AG04450 (cell line): Measurements from ENCODE around the gene GAST. TPM values are rescaled to one million over a fixed set of nuclear protein-coding genes. Genes with fewer than 3 reads are reported as not detected.

Experiments used
- CTCF ChIA-PET: fragments of 300-600, 350-600 bp; formaldehyde crosslinking; extraction: SDS; loops from one replicate; lab custom pipeline; 2022; ENCODE audit warnings: antibody characterized with exemption, inconsistent platforms; lab: Charles Lee
- POLR2A ChIA-PET: fragments of 350-600 bp; formaldehyde crosslinking; extraction: SDS; loops from one replicate; lab custom pipeline; 2021; ENCODE audit warnings: antibody characterized with exemption, inconsistent platforms; lab: Yijun Ruan, JAX
- DNase-seq: peaks from one replicate; pipeline ENCODE4 v3.0.0-alpha.2; 2011; ENCODE audit warnings: low read depth, low spot score
- H3K27ac ChIP-seq: one replicate; pipeline ENCODE4 v1.5.1; 2012; ENCODE audit warnings: low read depth, low read length, control low read depth
- H3K27me3 ChIP-seq: one replicate; pipeline ENCODE4 v1.6.0; 2012; ENCODE audit warnings: low read length; ENCODE audit not compliant: control insufficient read depth, insufficient read depth
- H3K4me3 ChIP-seq: 2 replicates; pipeline ENCODE4 v1.5.1; 2011; ENCODE audit warnings: mild to moderate bottlenecking, low read depth, low read length, control low read depth
- H3K9me3 ChIP-seq: 2 replicates; pipeline ENCODE4 v1.5.1; 2012; ENCODE audit warnings: low read length; ENCODE audit not compliant: control insufficient read depth, insufficient read depth
- CTCF ChIP-seq: IDR thresholded peaks from 2 replicates; pipeline ENCODE4 v1.5.1; 2011; ENCODE audit warnings: low read depth, low read length, control low read depth, inconsistent platforms
- polyA plus RNA-seq: library from polyadenylated mRNA; depleted of rRNA; stranded (reverse); fragments of >200 nt; gene quantifications from 2 replicates; pipeline ENCODE4 v1.2.3, GENCODE V29; 2011

GAST gene
- polyA plus RNA-seq, 1 experiment = not detected

- Histone ChIP-seq H3K27me3 (peaks cover 72% of the 10 kb centered on the region), H3K9me3 (no peaks in the 10 kb centered on the region; the same call in 1 of the 2 replicates), H3K27ac (no peak overlapping the region), H3K4me3 (no peak overlapping the region)
- CTCF ChIA-PET = interaction anchor here (4.9 kb wide), 1 partner anchor 68 kb away, joined by 81 read pairs; no protein-coding TSS in a partner anchor
- no peak for TF ChIP-seq CTCF
- DNase-seq = no peak
- POLR2A ChIA-PET = interaction anchor here (1.0 to 1.6 kb wide), 3 partner anchors 44 to 131 kb away, joined by 3 to 6 read pairs (median 3); partner anchors contain the start of gene KLHL11
Measured at GRCh38 chr17:41733348-41734138, 21.4 kb downstream of the GAST start.

- H3K4me3 ChIP-seq = peak within 1 kb of the TSS; percentile 48
- peaks cover 72% of the 10 kb centered on the region for H3K27me3 ChIP-seq
- ChIA-PET CTCF (interaction anchor here (4.9 kb wide), 1 partner anchor 67 kb away, joined by 81 read pairs; no protein-coding TSS in a partner anchor), POLR2A (interaction anchor here (1.0 to 1.6 kb wide), 3 partner anchors 43 to 130 kb away, joined by 3 to 6 read pairs (median 3); partner anchors contain the start of gene KLHL11)
- H3K9me3 ChIP-seq = no peaks in the 10 kb centered on the region; the same call in 1 of the 2 replicates
- DNase-seq = no peak
- no peak within 1 kb of the TSS for H3K27ac ChIP-seq
- no peak for TF ChIP-seq CTCF
Measured at GRCh38 chr17:41734139-41734948, 22.2 kb downstream of the GAST start, which contains the start of gene HAP1. HAP1 (minus strand) TSS chr17:41734643; CDS start chr17:41734634, 9 bp downstream.

GRCh38 chr17:41734949-41735313 is 22.8 kb downstream of the GAST start:
- ChIA-PET CTCF (interaction anchor here (4.9 kb wide), 1 partner anchor 67 kb away, joined by 81 read pairs; no protein-coding TSS in a partner anchor), POLR2A (interaction anchor here (1.1 to 1.6 kb wide), 2 partner anchors 43 to 45 kb away, joined by 3 to 6 read pairs; no protein-coding TSS in a partner anchor)
- no peak for DNase-seq
- no peak for TF ChIP-seq CTCF
- Histone ChIP-seq H3K9me3 (no peaks in the 10 kb centered on the region; the same call in 1 of the 2 replicates), H3K4me3 (peak overlapping the region; percentile 48), H3K27ac (no peak overlapping the region), H3K27me3 (peaks cover 72% of the 10 kb centered on the region)

GRCh38 chr17:41735744-41736143 is 23.6 kb downstream of the GAST start:
- no peak for DNase-seq
- no peaks in the 10 kb centered on the region; the same call in 1 of the 2 replicates for H3K9me3 ChIP-seq
- no peak overlapping the region for H3K4me3 ChIP-seq
- ChIA-PET POLR2A (interaction anchor here (0.7 kb wide), 1 partner anchor 42 kb away, joined by 8 read pairs; no protein-coding TSS in a partner anchor), CTCF (interaction anchor here (4.9 kb wide), 1 partner anchor 66 kb away, joined by 81 read pairs; no protein-coding TSS in a partner anchor)
- peaks cover 64% of the 10 kb centered on the region for H3K27me3 ChIP-seq
- no peak for TF ChIP-seq CTCF
- no peak overlapping the region for H3K27ac ChIP-seq
